Vagina (tissue), 2 donors: ENCODE measurements around the gene SPOCD1.

Experiments used
- CTCF ChIP-seq, 3 experiments: fragments of 450-650 bp in 2 of 3; fragments of 200-600 bp in 1 of 3; sonication (generic) in 1 of 3; IDR thresholded peaks; one replicate each; pipeline ENCODE4 v1.5.1; 2017 to 2019; ENCODE audit warnings: antibody characterized with exemption in 3 of 3, mild to moderate bottlenecking in 2 of 3, moderate library complexity in 2 of 3
- POLR2A ChIP-seq, 2 donors: fragments of 450-650 bp; IDR thresholded peaks; one replicate each; pipeline ENCODE4 v1.6.1; 2017; ENCODE audit warnings: antibody characterized with exemption in 2 of 2, mild to moderate bottlenecking in 2 of 2, moderate library complexity in 2 of 2
- POLR2AphosphoS5 ChIP-seq, 2 donors: sonication (generic); formaldehyde crosslinking; IDR thresholded peaks; one replicate each; pipeline ENCODE4 v1.9.0; 2017; ENCODE audit warnings: antibody characterized with exemption in 2 of 2, mild to moderate bottlenecking in 2 of 2, low read depth in 1 of 2; ENCODE audit not compliant: insufficient read depth in 1 of 2

DNA sequence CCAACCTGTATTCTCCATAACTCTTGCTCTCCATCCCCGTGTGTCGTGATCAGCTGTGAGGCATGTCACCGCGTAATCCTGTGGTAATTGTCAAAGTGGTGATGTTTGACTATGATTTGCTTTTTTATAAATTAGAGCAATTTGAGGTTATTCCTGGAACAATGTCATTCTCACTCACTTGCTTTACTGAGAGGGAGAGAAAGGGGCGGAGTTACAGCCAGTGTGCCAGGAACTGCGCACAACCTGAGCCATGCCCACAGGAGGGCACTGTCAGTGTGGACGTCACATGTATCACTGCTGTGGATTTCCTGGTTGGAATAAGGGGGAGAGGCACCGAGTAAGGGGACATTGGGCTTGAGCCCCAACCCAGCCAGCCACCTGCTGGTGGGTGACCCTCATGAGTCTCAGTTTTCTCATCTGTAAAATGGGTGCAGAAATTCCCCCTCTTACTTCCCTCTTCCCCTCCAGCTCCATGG is 58.6 kb downstream of the SPOCD1 start:
- TF ChIP-seq POLR2A (IDR thresholded peaks at IDR 0.05) (no peak), POLR2AphosphoS5 (IDR thresholded peaks at IDR 0.05; ENCODE audit: insufficient read depth in 1 of 2, low read depth in 1 of 2) (no peak), CTCF (IDR thresholded peaks at IDR 0.05) (no peak)
